Measurements from ENCODE around the gene RAB3A. TPM values are rescaled to one million over a fixed set of nuclear protein-coding genes. Genes with fewer than 3 reads are reported as not detected.
A peak's percentile ranks its signal among the peaks of the same experiment; 100 is the strongest.

Gene RAB3A
- total RNA-seq, 1 donor from 2014 or later: 3.4 TPM

GRCh38 chr19:18197941-18198340 is 5.9 kb downstream of the RAB3A start:
- DNase-seq (ENCODE audit: low read depth): no peak

- no peak for DNase-seq (ENCODE audit: low read depth)
Observed at GRCh38 chr19:18197306-18197705, 6.5 kb downstream of the RAB3A start.

- DNase-seq (ENCODE audit: low read depth): no peak
Observed at GRCh38 chr19:18196511-18196845, 7.4 kb downstream of the RAB3A start.

- DNase-seq (ENCODE audit: low read depth): no peak
Observed at GRCh38 chr19:18194554-18195238, 9.1 kb downstream of the RAB3A start.

- no peak for DNase-seq (ENCODE audit: low read depth)
Observed at GRCh38 chr19:18194181-18194530, 9.7 kb downstream of the RAB3A start.

- DNase-seq (ENCODE audit: low read depth): no peak
Observed at GRCh38 chr19:18193388-18194180, 10.3 kb downstream of the RAB3A start.

GRCh38 chr19:18192673-18193387 is 11.0 kb downstream of the RAB3A start, which contains the start of gene MPV17L2:
Gene MPV17L2, plus strand, starts transcription at chr19:18193218. Its CDS starts 64 bp downstream, at chr19:18193282.
- DNase-seq (ENCODE audit: low read depth): peak; percentile 100

- no peak for DNase-seq (ENCODE audit: low read depth)
Observed at GRCh38 chr19:18191640-18192062, 12.2 kb downstream of the RAB3A start.

GRCh38 chr19:18190278-18190677 is 13.6 kb downstream of the RAB3A start:
- no peak for DNase-seq (ENCODE audit: low read depth)

GRCh38 chr19:18185538-18185937 is 18.3 kb downstream of the RAB3A start:
- DNase-seq (ENCODE audit: low read depth): no peak

GRCh38 chr19:18183529-18183928 is 20.3 kb downstream of the RAB3A start:
- DNase-seq (ENCODE audit: low read depth): no peak

GRCh38 chr19:18179957-18180356 is 23.9 kb downstream of the RAB3A start:
- no peak for DNase-seq (ENCODE audit: low read depth)

GRCh38 chr19:18176367-18177310 is 27.2 kb downstream of the RAB3A start:
- no peak for DNase-seq (ENCODE audit: low read depth)

- DNase-seq (ENCODE audit: low read depth): no peak
Observed at GRCh38 chr19:18174983-18175382, 28.9 kb downstream of the RAB3A start.

GRCh38 chr19:18173572-18174288 is 30.1 kb downstream of the RAB3A start, which contains the start of gene IFI30:
Gene IFI30, plus strand, starts transcription at chr19:18173813. Its CDS starts 29 bp downstream, at chr19:18173842.
- DNase-seq (ENCODE audit: low read depth): peak; percentile 54

- peak; percentile 28 for DNase-seq (ENCODE audit: low read depth)
Observed at GRCh38 chr19:18173054-18173571, 30.7 kb downstream of the RAB3A start.

- no peak for DNase-seq (ENCODE audit: low read depth)
Observed at GRCh38 chr19:18172331-18173053, 31.4 kb downstream of the RAB3A start.

GRCh38 chr19:18171605-18172327 is 32.1 kb downstream of the RAB3A start:
- DNase-seq (ENCODE audit: low read depth): no peak

Data from myocyte (in vitro differentiated cells).